GM04503 (cell line): ENCODE data around the gene HIPK4.
A peak's percentile ranks its signal among the peaks of the same experiment; 100 is the strongest.

Source experiments
- DNase-seq: peaks from one replicate; pipeline ENCODE4 v3.0.0-alpha.2; 2012; ENCODE audit warnings: low read depth

HIPK4 gene

GRCh38 chr19:40366697-40367561 lies 23.1 kb downstream of the HIPK4 start:
- DNase-seq = no peak

GRCh38 chr19:40365613-40366401 lies 24.2 kb downstream of the HIPK4 start:
- no peak for DNase-seq

- no peak for DNase-seq
These were observed 25.0 kb downstream of the HIPK4 start for GRCh38 chr19:40365010-40365409.

- DNase-seq = no peak
These were observed 26.9 kb downstream of the HIPK4 start for GRCh38 chr19:40363069-40363468.

- no peak for DNase-seq
These were observed 27.8 kb downstream of the HIPK4 start for GRCh38 chr19:40362160-40362559.

- DNase-seq = no peak
These were observed 29.2 kb downstream of the HIPK4 start for GRCh38 chr19:40360708-40361241.

GRCh38 chr19:40360020-40360707 lies 29.8 kb downstream of the HIPK4 start:
- DNase-seq = no peak

GRCh38 chr19:40358773-40359172 lies 31.2 kb downstream of the HIPK4 start:
- DNase-seq = no peak

GRCh38 chr19:40357640-40358039 lies 32.3 kb downstream of the HIPK4 start:
- DNase-seq = no peak

GRCh38 chr19:40356681-40357595 lies 33.0 kb downstream of the HIPK4 start:
- no peak for DNase-seq

- no peak for DNase-seq
These were observed 33.9 kb downstream of the HIPK4 start for GRCh38 chr19:40355975-40356680.

GRCh38 chr19:40348961-40349507 lies 40.9 kb downstream of the HIPK4 start:
- DNase-seq = peak; percentile 28

- peak; percentile 89 for DNase-seq
These were observed 41.7 kb downstream of the HIPK4 start, which contains the start of the genes C19orf47 and PLD3 for GRCh38 chr19:40348125-40348913. Gene C19orf47 (minus strand): TSS chr19:40348397. CDS start chr19:40341857, 6,540 bp downstream. Gene PLD3 (plus strand): TSS chr19:40348695. CDS start chr19:40366484, 17,789 bp downstream.

- DNase-seq = no peak
These were observed 45.6 kb downstream of the HIPK4 start for GRCh38 chr19:40344422-40344821.

GRCh38 chr19:40342644-40343311 lies 47.2 kb downstream of the HIPK4 start:
- DNase-seq = no peak

- no peak for DNase-seq
These were observed 48.1 kb downstream of the HIPK4 start for GRCh38 chr19:40341601-40342482.

GRCh38 chr19:40339018-40339728 lies 50.8 kb downstream of the HIPK4 start:
- no peak for DNase-seq
